HG02678 (cell line): Measurements from ENCODE around the gene CCDC66.
"Not testable (repeated sequence)": the region's sequence is repeated elsewhere in the genome, so short reads cannot be mapped to it uniquely, and the experiment has no call there.

Source experiments
- ATAC-seq: cut with Tn5 transposase; IDR thresholded peaks from one replicate; pipeline ENCODE4 v1.9.1; 2021; ENCODE audit warnings: mild to moderate bottlenecking, moderate library complexity; ENCODE audit not compliant: unreplicated experiment

Gene CCDC66

GRCh38 chr3:56556908-56557830 lies at the start of gene CCDC66:
Gene CCDC66, plus strand, starts transcription at chr3:56557175. Its CDS starts 68 bp downstream, at chr3:56557243.
- ATAC-seq: peak; percentile 100

GRCh38 chr3:56519641-56520040 lies 37.3 kb upstream of the CCDC66 start:
- no peak for ATAC-seq

DNA sequence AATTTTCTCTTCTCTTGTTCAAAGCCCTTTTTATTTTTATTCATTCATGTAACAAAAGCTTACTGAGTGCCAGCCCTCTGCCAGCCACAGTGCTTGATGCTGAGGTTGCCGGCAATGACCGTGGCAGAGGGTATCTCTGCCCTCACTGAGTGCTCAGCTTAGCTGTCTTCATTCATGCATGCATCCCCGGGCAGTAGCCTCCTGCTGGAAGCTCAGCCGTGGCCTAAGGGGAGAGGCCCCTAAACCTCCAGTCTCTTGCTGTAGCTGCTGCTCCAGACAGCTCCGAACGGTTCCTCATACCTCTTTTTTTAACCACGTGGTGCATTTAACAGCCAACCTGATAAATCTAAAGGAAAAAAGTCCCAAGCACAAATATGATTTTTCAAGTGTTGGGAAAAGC lies 34.6 kb upstream of the CCDC66 start:
- ATAC-seq: no peak

DNA sequence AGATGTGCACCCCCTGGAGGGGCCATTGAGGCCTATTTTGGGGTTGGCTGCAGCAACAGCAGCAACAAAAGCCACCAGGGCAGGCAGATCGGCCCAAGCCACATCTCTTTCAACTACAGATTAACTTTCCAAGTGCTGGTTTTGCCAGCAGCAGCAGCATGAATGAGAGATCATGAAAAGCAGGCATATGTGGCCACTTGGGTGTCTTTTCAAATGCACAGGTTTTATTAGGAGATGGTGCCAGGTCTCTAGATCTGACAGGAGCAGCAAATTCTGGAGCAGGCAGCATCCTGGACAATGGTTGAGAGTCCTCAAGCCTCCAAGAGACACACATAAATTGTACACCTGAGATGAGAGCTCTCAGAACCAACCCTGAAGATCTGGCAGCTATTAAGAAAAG lies 31.7 kb upstream of the CCDC66 start:
- no peak for ATAC-seq

GRCh38 chr3:56536735-56537134 lies 20.2 kb upstream of the CCDC66 start:
- no peak for ATAC-seq

DNA sequence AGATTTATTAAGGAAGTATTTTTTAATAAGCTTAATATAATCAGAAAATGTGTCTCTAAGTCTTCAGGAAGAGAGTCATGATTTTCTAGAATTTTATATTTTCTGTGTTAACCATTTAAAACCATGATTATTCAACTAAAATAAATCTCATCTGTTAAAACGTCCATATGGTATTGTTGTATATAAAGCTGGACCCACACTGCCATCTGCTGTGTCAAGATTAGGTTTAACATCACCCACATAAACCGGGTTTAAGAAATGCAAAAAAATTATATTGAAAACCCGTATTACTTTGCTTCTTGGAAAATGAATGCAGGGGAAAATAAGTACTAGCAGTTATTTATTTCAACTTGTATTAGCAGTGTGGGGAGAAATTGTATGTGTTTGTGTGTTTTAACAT lies 9.5 kb upstream of the CCDC66 start:
- no peak for ATAC-seq

DNA sequence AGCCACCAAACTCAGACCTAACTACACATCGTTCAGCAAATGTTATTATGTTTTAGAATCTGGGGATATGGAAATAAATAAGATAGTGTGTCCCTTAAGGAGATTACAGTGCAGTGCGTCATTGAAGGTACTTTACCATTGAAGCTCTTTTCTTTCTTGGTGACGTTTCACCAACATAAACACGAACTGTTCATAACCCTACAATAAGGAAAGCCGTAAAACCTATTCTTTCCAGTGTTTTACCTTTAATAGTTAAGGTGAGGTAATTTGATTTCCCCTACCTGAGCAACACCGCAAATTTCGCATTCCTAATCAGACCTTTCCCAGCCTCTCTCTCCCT lies 826 bp downstream of the CCDC66 start:
- no peak for ATAC-seq

GRCh38 chr3:56573501-56573900 lies 16.5 kb downstream of the CCDC66 start:
- ATAC-seq: no peak

DNA sequence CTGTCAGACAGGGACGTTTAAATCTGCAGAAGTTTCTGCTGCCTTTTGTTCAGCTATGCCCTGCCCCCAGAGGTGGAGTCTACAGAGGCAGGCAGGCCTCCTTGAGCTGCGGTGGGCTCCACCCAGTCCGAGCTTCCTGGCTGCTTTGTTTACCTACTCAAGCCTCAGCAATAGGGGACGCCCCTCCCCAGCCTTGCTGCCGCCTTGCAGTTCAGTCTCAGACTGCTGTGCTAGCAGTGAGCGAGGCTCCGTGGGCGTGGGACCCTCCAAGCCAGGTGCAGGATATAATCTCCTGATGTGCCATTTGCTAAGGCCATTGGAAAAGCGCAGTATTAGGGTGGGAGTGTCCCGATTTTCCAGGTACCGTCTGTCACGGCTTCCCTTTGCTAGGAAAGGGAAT lies 25.0 kb downstream of the CCDC66 start:
- ATAC-seq: not testable (repeated sequence)

DNA sequence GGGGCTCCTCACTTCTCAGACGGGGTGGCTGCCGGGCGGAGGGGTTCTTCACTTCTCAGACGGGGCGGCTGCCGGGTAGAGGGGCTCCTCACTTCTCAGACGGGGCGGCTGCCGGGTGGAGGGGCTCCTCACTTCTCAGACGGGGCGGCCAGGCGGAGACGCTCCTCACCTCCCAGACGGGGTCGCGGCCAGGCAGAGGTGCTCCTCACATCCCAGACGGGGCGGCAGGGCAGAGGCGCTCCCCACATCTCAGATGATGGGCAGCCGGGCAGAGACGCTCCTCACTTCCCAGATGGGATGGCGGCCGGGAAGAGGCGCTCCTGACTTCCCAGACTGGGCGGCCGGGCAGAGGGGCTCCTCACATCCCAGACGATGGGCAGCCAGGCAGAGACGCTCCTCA lies 27.3 kb downstream of the CCDC66 start:
- not testable (repeated sequence) for ATAC-seq

GRCh38 chr3:56590814-56591213 lies 33.8 kb downstream of the CCDC66 start:
- no peak for ATAC-seq

DNA sequence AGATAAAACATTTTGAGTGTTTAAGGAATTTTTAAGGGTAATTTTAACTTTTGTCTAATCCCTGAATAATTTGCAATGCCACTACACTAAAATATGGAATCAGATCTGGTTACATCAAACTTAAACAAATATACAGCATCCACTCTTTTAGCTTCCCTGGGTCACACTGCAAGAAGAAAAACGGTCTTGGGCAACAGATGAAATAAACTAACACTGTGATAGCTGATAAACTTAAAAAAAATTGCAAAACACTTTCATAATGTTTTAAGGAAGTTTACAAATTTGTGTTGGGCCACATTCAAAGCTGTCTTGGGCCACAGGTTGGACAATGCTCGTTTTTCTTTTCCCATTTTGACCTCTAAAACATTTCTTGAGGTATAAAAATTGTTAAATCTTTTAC lies 34.3 kb downstream of the CCDC66 start:
- no peak for ATAC-seq

GRCh38 chr3:56593455-56594158 lies 36.6 kb downstream of the CCDC66 start:
- ATAC-seq: no peak

DNA sequence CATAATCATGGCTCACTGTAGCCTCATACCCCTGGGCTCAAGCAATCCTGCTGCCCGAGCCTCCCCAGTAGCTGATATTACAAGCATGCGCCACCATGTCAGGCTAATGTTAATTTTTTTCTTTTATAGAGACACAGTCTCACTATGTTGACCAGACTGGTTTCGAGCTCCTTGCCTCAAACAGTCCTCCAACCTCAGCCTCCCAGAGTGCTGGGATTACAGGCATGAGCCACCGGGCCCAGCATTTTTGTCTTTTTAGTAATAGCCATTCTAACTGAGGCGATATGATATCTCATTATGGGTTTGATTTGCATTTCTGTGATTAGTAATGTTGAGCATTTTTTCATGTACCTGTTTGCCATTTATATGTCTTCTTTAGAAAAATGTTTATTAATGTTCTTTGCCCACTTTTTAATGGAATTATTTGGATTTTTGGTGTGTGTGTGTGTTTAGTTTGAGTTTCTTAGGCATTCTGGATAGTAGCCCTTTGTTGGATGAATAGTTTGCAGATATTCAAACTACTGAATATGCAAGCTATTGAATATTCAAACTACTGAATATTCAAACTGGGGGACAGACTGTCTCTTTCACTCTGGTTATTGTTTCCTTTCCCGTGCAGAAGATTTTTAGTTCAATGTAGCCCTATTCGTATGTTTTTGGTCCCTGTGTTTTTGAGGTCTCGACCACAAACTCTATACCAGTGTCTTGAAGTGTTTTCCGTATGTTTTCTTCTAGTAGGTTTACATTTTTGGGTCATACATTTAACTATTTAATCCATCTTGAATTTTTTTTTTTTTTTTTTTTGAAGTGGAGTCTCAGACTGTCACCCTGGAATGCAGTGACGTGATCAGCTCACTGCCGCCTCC lies 39.2 kb downstream of the CCDC66 start:
- no peak for ATAC-seq

DNA sequence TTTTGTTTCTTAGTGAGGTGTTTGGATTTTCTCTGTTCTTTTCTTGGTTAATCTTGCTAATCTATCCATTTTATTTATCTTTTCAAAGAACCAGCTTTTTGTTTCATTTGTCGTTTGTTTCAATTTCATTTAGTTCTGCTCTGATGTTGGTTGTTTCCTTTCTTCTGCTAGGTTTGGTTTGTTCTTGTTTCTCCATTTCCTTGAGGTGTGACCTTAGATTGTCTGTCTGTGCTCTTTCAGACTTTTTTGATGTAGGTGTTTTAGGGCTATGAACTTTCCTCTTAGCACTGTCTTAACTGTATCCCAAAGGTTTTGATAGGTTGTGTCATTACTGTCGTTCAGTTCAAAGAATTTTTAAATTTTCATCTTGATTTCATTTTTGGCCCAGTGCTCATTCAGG lies 51.5 kb downstream of the CCDC66 start:
- ATAC-seq: not testable (repeated sequence)

DNA sequence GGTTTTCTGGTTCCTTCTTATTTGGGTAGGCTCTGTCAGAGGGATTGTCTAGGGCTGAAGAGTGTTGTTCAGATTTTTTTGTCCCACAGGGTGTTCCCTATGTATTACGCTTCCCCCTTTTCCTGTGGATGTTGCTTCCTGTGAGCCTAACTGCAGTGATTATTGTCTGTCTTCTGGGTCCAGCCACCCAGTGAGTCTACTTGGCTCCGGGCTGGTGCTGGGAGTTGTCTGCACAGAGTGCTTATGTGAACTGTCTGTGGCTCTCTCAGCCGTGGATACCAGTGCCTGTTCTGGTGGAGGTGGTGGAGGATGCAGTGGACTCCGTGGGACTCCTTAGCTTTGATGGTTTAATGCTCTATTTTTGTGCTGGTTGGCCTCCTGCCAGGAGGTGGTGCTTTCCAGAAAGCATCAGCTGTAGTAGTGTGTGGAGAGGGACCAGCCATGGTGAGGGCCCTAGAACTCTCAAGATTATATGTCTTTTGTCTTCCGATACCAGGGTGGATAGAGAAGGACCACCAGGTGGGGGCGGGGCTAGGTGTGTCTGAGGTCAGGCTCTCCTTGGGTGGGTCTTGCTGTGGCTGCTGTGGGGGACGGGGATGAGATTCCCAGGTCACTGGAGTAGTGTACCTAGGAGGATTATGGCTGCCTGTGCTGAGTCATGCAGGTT lies 53.8 kb downstream of the CCDC66 start:
- no peak for ATAC-seq

DNA sequence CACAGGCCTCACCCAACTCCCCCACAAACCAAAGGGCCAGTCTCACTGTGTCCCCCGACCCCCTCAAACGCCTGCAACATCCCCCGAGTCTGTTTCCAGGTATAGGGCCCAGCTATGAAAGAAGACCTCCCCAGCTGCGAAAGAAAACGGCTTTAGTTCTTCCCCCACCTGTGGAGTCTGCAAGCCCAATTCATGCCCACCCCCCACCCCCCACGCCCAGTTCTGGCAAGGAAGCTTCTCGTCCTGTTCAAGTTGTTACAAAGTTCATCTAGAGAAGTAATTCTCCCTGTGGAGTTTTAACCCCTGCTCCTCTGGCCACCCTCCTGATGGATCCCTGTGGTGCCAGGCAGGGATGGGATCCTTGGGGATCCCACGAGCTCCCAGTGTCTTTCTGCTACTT lies 54.4 kb downstream of the CCDC66 start:
- ATAC-seq: no peak

GRCh38 chr3:56612146-56612545 lies 55.2 kb downstream of the CCDC66 start:
- ATAC-seq: no peak

- no peak for ATAC-seq
Measured at GRCh38 chr3:56613016-56613415, 56.0 kb downstream of the CCDC66 start.

DNA sequence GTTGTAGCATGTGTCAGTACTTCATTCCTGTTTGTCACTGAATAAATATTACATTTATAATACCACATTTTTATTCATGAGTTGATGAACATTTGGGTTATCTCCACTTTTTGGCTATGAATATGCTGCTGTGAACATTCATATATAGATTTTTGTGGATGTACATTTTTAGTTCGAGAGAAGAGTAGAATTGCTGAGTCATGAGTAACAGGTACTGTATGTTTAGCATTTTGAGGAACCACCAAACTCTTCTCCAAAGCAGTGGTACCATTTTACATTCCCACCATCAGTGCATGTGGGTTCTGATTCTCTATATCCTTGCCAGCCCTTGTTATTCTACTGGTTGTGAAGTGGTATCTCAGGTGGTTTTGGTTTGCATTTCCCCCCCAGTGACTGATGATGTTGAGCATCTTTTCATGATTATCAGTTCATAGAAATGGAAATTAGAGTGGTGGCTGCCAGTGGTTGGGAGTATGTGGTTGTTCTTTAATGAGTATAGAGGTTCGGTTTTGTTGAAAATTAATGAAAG lies 59.6 kb downstream of the CCDC66 start:
- no peak for ATAC-seq

- no peak for ATAC-seq
Measured at GRCh38 chr3:56620371-56620770, 63.4 kb downstream of the CCDC66 start.
